ENCODE results near the gene USP35. TPM values are rescaled to one million over a fixed set of nuclear protein-coding genes. Genes with fewer than 3 reads are reported as not detected.

Gene USP35
- total RNA-seq, 1 experiment from 2014 or later = 7.8 TPM

- TF ChIP-seq, protein P1, sequence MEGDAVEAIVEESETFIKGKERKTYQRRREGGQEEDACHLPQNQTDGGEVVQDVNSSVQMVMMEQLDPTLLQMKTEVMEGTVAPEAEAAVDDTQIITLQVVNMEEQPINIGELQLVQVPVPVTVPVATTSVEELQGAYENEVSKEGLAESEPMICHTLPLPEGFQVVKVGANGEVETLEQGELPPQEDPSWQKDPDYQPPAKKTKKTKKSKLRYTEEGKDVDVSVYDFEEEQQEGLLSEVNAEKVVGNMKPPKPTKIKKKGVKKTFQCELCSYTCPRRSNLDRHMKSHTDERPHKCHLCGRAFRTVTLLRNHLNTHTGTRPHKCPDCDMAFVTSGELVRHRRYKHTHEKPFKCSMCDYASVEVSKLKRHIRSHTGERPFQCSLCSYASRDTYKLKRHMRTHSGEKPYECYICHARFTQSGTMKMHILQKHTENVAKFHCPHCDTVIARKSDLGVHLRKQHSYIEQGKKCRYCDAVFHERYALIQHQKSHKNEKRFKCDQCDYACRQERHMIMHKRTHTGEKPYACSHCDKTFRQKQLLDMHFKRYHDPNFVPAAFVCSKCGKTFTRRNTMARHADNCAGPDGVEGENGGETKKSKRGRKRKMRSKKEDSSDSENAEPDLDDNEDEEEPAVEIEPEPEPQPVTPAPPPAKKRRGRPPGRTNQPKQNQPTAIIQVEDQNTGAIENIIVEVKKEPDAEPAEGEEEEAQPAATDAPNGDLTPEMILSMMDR (IDR thresholded peaks at IDR 0.05; ENCODE audit: unreplicated experiment) = no peak
- H3K9me3 Mint-ChIP-seq (ENCODE audit: low read depth, unreplicated experiment) = no peaks in the 10 kb centered on the region
- CTCF ChIA-PET = interaction anchor here (0.6 kb wide), 1 partner anchor 224 kb away, joined by 3 read pairs; no protein-coding TSS in a partner anchor
These were observed 4.2 kb downstream of the USP35 start for GRCh38 chr11:78192911-78193351.

DNA sequence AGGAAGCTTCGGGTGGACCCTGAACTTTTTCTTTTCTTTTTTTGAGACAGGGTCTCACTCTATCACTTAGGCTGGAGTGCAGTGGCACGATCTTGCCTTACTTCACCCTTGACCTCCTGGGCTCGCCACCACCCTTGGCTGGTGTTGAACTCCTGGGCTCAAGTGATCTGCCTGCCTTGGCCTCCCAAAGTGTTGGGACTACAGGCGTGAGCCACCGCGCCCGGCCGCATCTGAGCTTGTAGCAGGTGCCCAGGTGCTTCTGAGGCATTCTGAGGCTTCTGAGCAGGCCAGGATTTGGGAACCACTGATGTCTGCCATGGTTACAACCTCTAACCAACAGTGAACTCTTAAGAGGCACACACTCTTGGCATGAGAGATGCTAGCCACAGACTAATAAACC, 5.1 kb downstream of the USP35 start:
- Mint-ChIP-seq H3K9me3 (ENCODE audit: low read depth, unreplicated experiment) (no peaks in the 10 kb centered on the region), H3K27me3 (ENCODE audit: unreplicated experiment) (no peaks in the 10 kb centered on the region), H3K36me3 (ENCODE audit: insufficient read depth, unreplicated experiment) (peaks cover 11% of the 10 kb centered on the region), H3K4me3 (ENCODE audit: low read depth, unreplicated experiment) (no peak overlapping the region), H3K27ac (ENCODE audit: unreplicated experiment) (no peak overlapping the region), H3K4me1 (ENCODE audit: low read depth, unreplicated experiment) (peaks cover 36% of the 10 kb centered on the region)
- no peak for DNase-seq
- CTCF ChIA-PET = no interaction called here
- intact Hi-C loops (cut with micrococcal nuclease; ENCODE audit: unreplicated experiment) = no loop called here
- TF ChIP-seq, protein P1 (IDR thresholded peaks at IDR 0.05; ENCODE audit: unreplicated experiment) = no peak
- BruUV-seq (replicated peaks) = no TSS peak

More at GRCh38 chr11:78192911-78193351, 4.2 kb downstream of the USP35 start:
- Mint-ChIP-seq H3K4me3 (ENCODE audit: low read depth, unreplicated experiment) (no peak overlapping the region), H3K27me3 (ENCODE audit: unreplicated experiment) (no peaks in the 10 kb centered on the region), H3K36me3 (ENCODE audit: insufficient read depth, unreplicated experiment) (peaks cover 20% of the 10 kb centered on the region), H3K4me1 (ENCODE audit: low read depth, unreplicated experiment) (peaks cover 36% of the 10 kb centered on the region), H3K27ac (ENCODE audit: unreplicated experiment) (no peak overlapping the region)
- BruUV-seq (replicated peaks) = no TSS peak
- DNase-seq = no peak
- intact Hi-C loops (cut with micrococcal nuclease; ENCODE audit: unreplicated experiment) = no loop called here

GRCh38 chr11:78194490-78194889, 5.8 kb downstream of the USP35 start:
- CTCF ChIA-PET = no interaction called here
- TF ChIP-seq, protein P1 (IDR thresholded peaks at IDR 0.05; ENCODE audit: unreplicated experiment) = no peak
- H3K9me3 Mint-ChIP-seq (ENCODE audit: low read depth, unreplicated experiment) = no peaks in the 10 kb centered on the region
- peaks cover 5% of the 10 kb centered on the region for H3K36me3 Mint-ChIP-seq (ENCODE audit: insufficient read depth, unreplicated experiment)
- H3K4me3 Mint-ChIP-seq (ENCODE audit: low read depth, unreplicated experiment) = no peak overlapping the region
- intact Hi-C loops (cut with micrococcal nuclease; ENCODE audit: unreplicated experiment) = no loop called here
- no peak overlapping the region for H3K27ac Mint-ChIP-seq (ENCODE audit: unreplicated experiment)
- no peak for DNase-seq
- no TSS peak for BruUV-seq (replicated peaks)
- peaks cover 34% of the 10 kb centered on the region for H3K4me1 Mint-ChIP-seq (ENCODE audit: low read depth, unreplicated experiment)
- no peaks in the 10 kb centered on the region for H3K27me3 Mint-ChIP-seq (ENCODE audit: unreplicated experiment)

GRCh38 chr11:78195917-78196560, 7.3 kb downstream of the USP35 start:
- TF ChIP-seq, protein P1 (IDR thresholded peaks at IDR 0.05; ENCODE audit: unreplicated experiment) = no peak
- intact Hi-C loops (cut with micrococcal nuclease; ENCODE audit: unreplicated experiment) = no loop called here
- peaks cover 19% of the 10 kb centered on the region for H3K4me1 Mint-ChIP-seq (ENCODE audit: low read depth, unreplicated experiment)
- H3K36me3 Mint-ChIP-seq (ENCODE audit: insufficient read depth, unreplicated experiment) = no peaks in the 10 kb centered on the region
- H3K9me3 Mint-ChIP-seq (ENCODE audit: low read depth, unreplicated experiment) = no peaks in the 10 kb centered on the region
- H3K27ac Mint-ChIP-seq (ENCODE audit: unreplicated experiment) = no peak overlapping the region
- H3K27me3 Mint-ChIP-seq (ENCODE audit: unreplicated experiment) = no peaks in the 10 kb centered on the region
- no TSS peak for BruUV-seq (replicated peaks)
- CTCF ChIA-PET = no interaction called here
- H3K4me3 Mint-ChIP-seq (ENCODE audit: low read depth, unreplicated experiment) = no peak overlapping the region
- no peak for DNase-seq
